Liver (tissue), 9 donors: ENCODE measurements around the gene ASIC3. TPM values are rescaled to one million over a fixed set of nuclear protein-coding genes. Genes with fewer than 3 reads are reported as not detected.

Source experiments
- DNase-seq: peaks from one replicate; pipeline ENCODE4 v3.0.0-alpha.2; 2017; ENCODE audit warnings: low spot score
- H3K27ac ChIP-seq, 2 donors: one replicate each; pipeline ENCODE4 v1.7.0; 2013; ENCODE audit warnings: inconsistent platforms in 2 of 2, low read length in 2 of 2, control low read depth in 1 of 2, low read depth in 1 of 2, mild to moderate bottlenecking in 1 of 2
- H3K27me3 ChIP-seq, 4 donors: one replicate each; pipeline versions ENCODE4 v1.6.1 to v1.7.0; 2013; ENCODE audit warnings: low read length in 3 of 4, inconsistent platforms in 1 of 4, mild to moderate bottlenecking in 1 of 4, moderate library complexity in 1 of 4; ENCODE audit not compliant: control insufficient read depth in 4 of 4, insufficient read depth in 4 of 4
- H3K36me3 ChIP-seq, 4 donors: one replicate each; pipeline versions ENCODE4 v1.6.1 to v1.7.0; 2013; ENCODE audit warnings: low read length in 3 of 4, mild to moderate bottlenecking in 3 of 4, low read depth in 1 of 4, moderate library complexity in 1 of 4; ENCODE audit not compliant: control insufficient read depth in 4 of 4, insufficient read depth in 3 of 4
- H3K4me1 ChIP-seq, 4 donors: one replicate each; pipeline versions ENCODE4 v1.6.1 to v1.7.0; 2013; ENCODE audit warnings: low read length in 3 of 4, mild to moderate bottlenecking in 3 of 4, moderate library complexity in 1 of 4; ENCODE audit not compliant: control insufficient read depth in 4 of 4, insufficient read depth in 4 of 4
- H3K4me3 ChIP-seq, 3 donors: one replicate each; pipeline versions ENCODE4 v1.6.1 to v1.7.0; 2013; ENCODE audit warnings: low read length in 3 of 3, control low read depth in 1 of 3, low read depth in 1 of 3, mild to moderate bottlenecking in 1 of 3
- H3K9ac ChIP-seq, 2 donors: one replicate each; pipeline ENCODE4 v1.7.0; 2013; ENCODE audit warnings: low read length in 2 of 2, mild to moderate bottlenecking in 2 of 2, moderate library complexity in 2 of 2, control low read depth in 1 of 2, low read depth in 1 of 2
- H3K9me3 ChIP-seq, 4 donors: one replicate each; pipeline versions ENCODE4 v1.6.1 to v1.7.0; 2013; ENCODE audit warnings: low read length in 3 of 4; ENCODE audit not compliant: control insufficient read depth in 4 of 4
- ATF3 ChIP-seq: IDR thresholded peaks from 2 replicates; pipeline ENCODE4 v1.6.1; 2016; ENCODE audit warnings: antibody characterized with exemption
- EGR1 ChIP-seq, 2 donors: IDR thresholded peaks; 2 replicates each; pipeline ENCODE4 v1.6.1; 2016 to 2018; ENCODE audit warnings: antibody characterized with exemption in 2 of 2, low read depth in 2 of 2
- FOXA1 ChIP-seq: IDR thresholded peaks from 2 replicates; pipeline ENCODE4 v1.6.1; 2016; ENCODE audit warnings: antibody characterized with exemption
- FOXA2 ChIP-seq: IDR thresholded peaks from 2 replicates; pipeline ENCODE4 v1.6.1; 2016; ENCODE audit warnings: antibody characterized with exemption
- GABPA ChIP-seq, 2 donors: IDR thresholded peaks in 1 of 2; conservative IDR thresholded peaks in 1 of 2; 2 replicates each; pipeline ENCODE4 v1.6.1; 2016; ENCODE audit warnings: antibody characterized with exemption in 2 of 2, mild to moderate bottlenecking in 1 of 2, moderate library complexity in 1 of 2
- HNF4A ChIP-seq, 2 donors: conservative IDR thresholded peaks; 2 replicates each; pipeline ENCODE4 v1.6.1; 2016; ENCODE audit warnings: antibody characterized with exemption in 2 of 2, mild to moderate bottlenecking in 2 of 2
- HNF4G ChIP-seq: IDR thresholded peaks from 2 replicates; pipeline ENCODE4 v1.6.1; 2016; ENCODE audit warnings: antibody characterized with exemption
- JUND ChIP-seq, 2 donors: IDR thresholded peaks; 2 replicates each; pipeline ENCODE4 v1.6.1; 2016; ENCODE audit warnings: antibody characterized with exemption in 2 of 2
- NR2F2 ChIP-seq: IDR thresholded peaks from 2 replicates; pipeline ENCODE4 v1.6.1; 2016; ENCODE audit warnings: antibody characterized with exemption
- RAD21 ChIP-seq, 2 donors: IDR thresholded peaks; 2 replicates each; pipeline ENCODE4 v1.6.1; 2016; ENCODE audit warnings: antibody characterized with exemption in 2 of 2, mild to moderate bottlenecking in 2 of 2
- RXRA ChIP-seq, 2 donors: IDR thresholded peaks; 2 replicates each; pipeline ENCODE4 v1.6.1; 2017 to 2018; ENCODE audit warnings: antibody characterized with exemption in 2 of 2, mild to moderate bottlenecking in 1 of 2
- SP1 ChIP-seq: IDR thresholded peaks from 2 replicates; pipeline ENCODE4 v1.6.1; 2018; ENCODE audit warnings: antibody characterized with exemption, mild to moderate bottlenecking
- TAF1 ChIP-seq: conservative IDR thresholded peaks from 2 replicates; pipeline ENCODE4 v1.6.1; 2016; ENCODE audit warnings: antibody characterized with exemption, mild to moderate bottlenecking
- YY1 ChIP-seq: IDR thresholded peaks from 2 replicates; pipeline ENCODE4 v1.6.1; 2016; ENCODE audit warnings: antibody characterized with exemption, mild to moderate bottlenecking
- WGBS: extraction: QIAGEN DNeasy Blood & Tissue Kit; methylation state at CpG from one replicate; pipeline ENCODE4 v1.1.7; 2013; 5-methylcytosine and 5-hydroxymethylcytosine counted together
- polyA plus RNA-seq, 2 donors: library from polyadenylated mRNA; stranded (reverse) in 1 of 2; unstranded in 1 of 2; fragments of 200-250 nt in 1 of 2; fragments of >200 nt in 1 of 2; fragmentation: Nextera tagmentation in 1 of 2; extraction: Ambion mirVana in 1 of 2; gene quantifications; one replicate each; pipeline versions ENCODE4 v1.2.1 to v1.2.3, GENCODE V29; 2013 to 2015
- total RNA-seq, 2 donors: library from RNA; depleted of rRNA; stranded (reverse); fragments of >200 nt; gene quantifications; one replicate each; pipeline ENCODE4 v1.2.3, GENCODE V29; 2014
- TF ChIP-seq, protein P1 (sequence below): IDR thresholded peaks from 2 replicates; pipeline ENCODE4 v1.6.1; 2016; ENCODE audit warnings: antibody characterized with exemption
- TF ChIP-seq, protein P2 (sequence below): IDR thresholded peaks from 2 replicates; pipeline ENCODE4 v1.6.1; 2016; ENCODE audit warnings: antibody characterized with exemption, mild to moderate bottlenecking
- TF ChIP-seq, protein P3 (sequence below): fragments of 150-350 bp; IDR thresholded peaks from 2 replicates; pipeline ENCODE4 v1.5.1; 2017; ENCODE audit warnings: improper control_type of control experiment, low read depth, low read length; ENCODE audit not compliant: missing input control
- TF ChIP-seq, protein P4 (sequence below): IDR thresholded peaks from 2 replicates; pipeline ENCODE4 v1.6.1; 2016; ENCODE audit warnings: antibody characterized with exemption
- donor health status: healthy.
- donor health status: healthy.
- donor health status: healthy.
- donor health status: healthy.
- donor health status: healthy.

ASIC3 gene
- total and polyA plus RNA-seq, 4 donors = 0.05 to 1.0 (median 0.39) TPM

DNA sequence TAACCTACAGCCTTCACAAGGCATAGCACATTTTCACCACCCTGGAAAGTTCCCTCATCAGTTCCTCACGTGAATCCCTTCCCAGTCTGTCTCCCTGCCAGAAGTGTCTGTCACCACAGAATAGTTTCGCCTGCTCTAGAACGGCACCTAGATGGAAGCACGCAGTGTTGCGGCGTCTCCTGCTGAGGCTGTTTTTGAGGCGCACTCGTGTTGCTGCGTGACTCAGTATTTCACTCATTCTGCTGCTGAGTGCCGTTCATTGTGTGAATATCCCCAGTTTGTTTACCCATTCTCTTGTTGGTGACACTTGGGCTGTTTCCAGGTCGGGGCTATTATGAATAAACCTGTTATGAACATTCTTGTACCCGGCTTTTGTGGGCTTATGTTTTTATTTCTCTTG, 44.8 kb upstream of the ASIC3 start:
- Histone ChIP-seq H3K36me3 (no peaks in the 10 kb centered on the region), H3K4me3 (no peak overlapping the region), H3K4me1 (peaks cover 0 to 13% (median 4%) of the 10 kb centered on the region in 4 donors), H3K27me3 (no peaks in the 10 kb centered on the region), H3K9me3 (no peaks in the 10 kb centered on the region), H3K9ac (no peak overlapping the region), H3K27ac (no peak overlapping the region)
- DNase-seq = no peak
- TF ChIP-seq, protein P1, sequence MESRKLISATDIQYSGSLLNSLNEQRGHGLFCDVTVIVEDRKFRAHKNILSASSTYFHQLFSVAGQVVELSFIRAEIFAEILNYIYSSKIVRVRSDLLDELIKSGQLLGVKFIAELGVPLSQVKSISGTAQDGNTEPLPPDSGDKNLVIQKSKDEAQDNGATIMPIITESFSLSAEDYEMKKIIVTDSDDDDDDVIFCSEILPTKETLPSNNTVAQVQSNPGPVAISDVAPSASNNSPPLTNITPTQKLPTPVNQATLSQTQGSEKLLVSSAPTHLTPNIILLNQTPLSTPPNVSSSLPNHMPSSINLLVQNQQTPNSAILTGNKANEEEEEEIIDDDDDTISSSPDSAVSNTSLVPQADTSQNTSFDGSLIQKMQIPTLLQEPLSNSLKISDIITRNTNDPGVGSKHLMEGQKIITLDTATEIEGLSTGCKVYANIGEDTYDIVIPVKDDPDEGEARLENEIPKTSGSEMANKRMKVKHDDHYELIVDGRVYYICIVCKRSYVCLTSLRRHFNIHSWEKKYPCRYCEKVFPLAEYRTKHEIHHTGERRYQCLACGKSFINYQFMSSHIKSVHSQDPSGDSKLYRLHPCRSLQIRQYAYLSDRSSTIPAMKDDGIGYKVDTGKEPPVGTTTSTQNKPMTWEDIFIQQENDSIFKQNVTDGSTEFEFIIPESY = no peak
- TF ChIP-seq SP1 (no peak), NR2F2 (no peak), JUND (IDR thresholded peaks at IDR 0.05) (no peak), FOXA1 (no peak), FOXA2 (no peak), GABPA (IDR thresholded peaks at IDR 0.05 in 1 of 2, conservative IDR thresholded peaks at IDR 0.05 in 1 of 2) (no peak), YY1 (no peak), RXRA (IDR thresholded peaks at IDR 0.05) (no peak), EGR1 (IDR thresholded peaks at IDR 0.05; ENCODE audit: low read depth in 2 of 2) (no peak), RAD21 (IDR thresholded peaks at IDR 0.05) (no peak), HNF4A (conservative IDR thresholded peaks at IDR 0.05) (no peak), TAF1 (no peak), HNF4G (no peak), ATF3 (no peak)
- TF ChIP-seq, protein P2, sequence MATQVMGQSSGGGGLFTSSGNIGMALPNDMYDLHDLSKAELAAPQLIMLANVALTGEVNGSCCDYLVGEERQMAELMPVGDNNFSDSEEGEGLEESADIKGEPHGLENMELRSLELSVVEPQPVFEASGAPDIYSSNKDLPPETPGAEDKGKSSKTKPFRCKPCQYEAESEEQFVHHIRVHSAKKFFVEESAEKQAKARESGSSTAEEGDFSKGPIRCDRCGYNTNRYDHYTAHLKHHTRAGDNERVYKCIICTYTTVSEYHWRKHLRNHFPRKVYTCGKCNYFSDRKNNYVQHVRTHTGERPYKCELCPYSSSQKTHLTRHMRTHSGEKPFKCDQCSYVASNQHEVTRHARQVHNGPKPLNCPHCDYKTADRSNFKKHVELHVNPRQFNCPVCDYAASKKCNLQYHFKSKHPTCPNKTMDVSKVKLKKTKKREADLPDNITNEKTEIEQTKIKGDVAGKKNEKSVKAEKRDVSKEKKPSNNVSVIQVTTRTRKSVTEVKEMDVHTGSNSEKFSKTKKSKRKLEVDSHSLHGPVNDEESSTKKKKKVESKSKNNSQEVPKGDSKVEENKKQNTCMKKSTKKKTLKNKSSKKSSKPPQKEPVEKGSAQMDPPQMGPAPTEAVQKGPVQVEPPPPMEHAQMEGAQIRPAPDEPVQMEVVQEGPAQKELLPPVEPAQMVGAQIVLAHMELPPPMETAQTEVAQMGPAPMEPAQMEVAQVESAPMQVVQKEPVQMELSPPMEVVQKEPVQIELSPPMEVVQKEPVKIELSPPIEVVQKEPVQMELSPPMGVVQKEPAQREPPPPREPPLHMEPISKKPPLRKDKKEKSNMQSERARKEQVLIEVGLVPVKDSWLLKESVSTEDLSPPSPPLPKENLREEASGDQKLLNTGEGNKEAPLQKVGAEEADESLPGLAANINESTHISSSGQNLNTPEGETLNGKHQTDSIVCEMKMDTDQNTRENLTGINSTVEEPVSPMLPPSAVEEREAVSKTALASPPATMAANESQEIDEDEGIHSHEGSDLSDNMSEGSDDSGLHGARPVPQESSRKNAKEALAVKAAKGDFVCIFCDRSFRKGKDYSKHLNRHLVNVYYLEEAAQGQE = no peak
- TF ChIP-seq, protein P3, sequence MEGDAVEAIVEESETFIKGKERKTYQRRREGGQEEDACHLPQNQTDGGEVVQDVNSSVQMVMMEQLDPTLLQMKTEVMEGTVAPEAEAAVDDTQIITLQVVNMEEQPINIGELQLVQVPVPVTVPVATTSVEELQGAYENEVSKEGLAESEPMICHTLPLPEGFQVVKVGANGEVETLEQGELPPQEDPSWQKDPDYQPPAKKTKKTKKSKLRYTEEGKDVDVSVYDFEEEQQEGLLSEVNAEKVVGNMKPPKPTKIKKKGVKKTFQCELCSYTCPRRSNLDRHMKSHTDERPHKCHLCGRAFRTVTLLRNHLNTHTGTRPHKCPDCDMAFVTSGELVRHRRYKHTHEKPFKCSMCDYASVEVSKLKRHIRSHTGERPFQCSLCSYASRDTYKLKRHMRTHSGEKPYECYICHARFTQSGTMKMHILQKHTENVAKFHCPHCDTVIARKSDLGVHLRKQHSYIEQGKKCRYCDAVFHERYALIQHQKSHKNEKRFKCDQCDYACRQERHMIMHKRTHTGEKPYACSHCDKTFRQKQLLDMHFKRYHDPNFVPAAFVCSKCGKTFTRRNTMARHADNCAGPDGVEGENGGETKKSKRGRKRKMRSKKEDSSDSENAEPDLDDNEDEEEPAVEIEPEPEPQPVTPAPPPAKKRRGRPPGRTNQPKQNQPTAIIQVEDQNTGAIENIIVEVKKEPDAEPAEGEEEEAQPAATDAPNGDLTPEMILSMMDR = no peak
- TF ChIP-seq, protein P4, sequence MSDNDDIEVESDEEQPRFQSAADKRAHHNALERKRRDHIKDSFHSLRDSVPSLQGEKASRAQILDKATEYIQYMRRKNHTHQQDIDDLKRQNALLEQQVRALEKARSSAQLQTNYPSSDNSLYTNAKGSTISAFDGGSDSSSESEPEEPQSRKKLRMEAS = no peak
- WGBS = 73% methylated on average over 12 of the region's 12 CpGs
